HG03280 (cell line): ENCODE results near the gene PHKA2.

Experiments used
- ATAC-seq: cut with Tn5 transposase; IDR thresholded peaks from one replicate; pipeline ENCODE4 v1.9.1; 2021; ENCODE audit warnings: mild to moderate bottlenecking, moderate library complexity; ENCODE audit not compliant: unreplicated experiment

Gene PHKA2

GRCh38 chrX:18935893-18936292, 48.0 kb downstream of the PHKA2 start:
- no peak for ATAC-seq

- no peak for ATAC-seq
Measured at GRCh38 chrX:18934708-18935107, 49.2 kb downstream of the PHKA2 start.

- no peak for ATAC-seq
Measured at GRCh38 chrX:18933617-18934016, 50.3 kb downstream of the PHKA2 start.

- ATAC-seq = no peak
Measured at GRCh38 chrX:18931972-18932371, 51.9 kb downstream of the PHKA2 start.

- no peak for ATAC-seq
Measured at GRCh38 chrX:18929775-18930174, 54.1 kb downstream of the PHKA2 start.

- ATAC-seq = no peak
Measured at GRCh38 chrX:18927558-18927957, 56.4 kb downstream of the PHKA2 start.

GRCh38 chrX:18924507-18925088, 59.3 kb downstream of the PHKA2 start:
- ATAC-seq = no peak

- ATAC-seq = no peak
Measured at GRCh38 chrX:18920566-18920965, 63.3 kb downstream of the PHKA2 start.

GRCh38 chrX:18920079-18920478, 63.8 kb downstream of the PHKA2 start:
- ATAC-seq = no peak

GRCh38 chrX:18917831-18918230, 66.1 kb downstream of the PHKA2 start:
- ATAC-seq = no peak

- ATAC-seq = no peak
Measured at GRCh38 chrX:18906286-18906685, 77.6 kb downstream of the PHKA2 start.

- ATAC-seq = no peak
Measured at GRCh38 chrX:18900401-18900976, 83.4 kb downstream of the PHKA2 start.

GRCh38 chrX:18899796-18900380, 84.0 kb downstream of the PHKA2 start:
- no peak for ATAC-seq

GRCh38 chrX:18898492-18898891, 85.4 kb downstream of the PHKA2 start:
- ATAC-seq = no peak

GRCh38 chrX:18898091-18898490, 85.8 kb downstream of the PHKA2 start:
- ATAC-seq = no peak

- no peak for ATAC-seq
Measured at GRCh38 chrX:18897611-18898010, 86.3 kb downstream of the PHKA2 start.

- no peak for ATAC-seq
Measured at GRCh38 chrX:18896680-18897544, 87.0 kb downstream of the PHKA2 start.

GRCh38 chrX:18895189-18895951, 88.5 kb downstream of the PHKA2 start:
- no peak for ATAC-seq

- ATAC-seq = no peak
Measured at GRCh38 chrX:18894156-18894555, 89.8 kb downstream of the PHKA2 start.

- no peak for ATAC-seq
Measured at GRCh38 chrX:18893536-18893935, 90.4 kb downstream of the PHKA2 start.

- ATAC-seq = no peak
Measured at GRCh38 chrX:18892899-18893298, 91.0 kb downstream of the PHKA2 start.
